ENCODE results near the gene SWSAP1.

DNA sequence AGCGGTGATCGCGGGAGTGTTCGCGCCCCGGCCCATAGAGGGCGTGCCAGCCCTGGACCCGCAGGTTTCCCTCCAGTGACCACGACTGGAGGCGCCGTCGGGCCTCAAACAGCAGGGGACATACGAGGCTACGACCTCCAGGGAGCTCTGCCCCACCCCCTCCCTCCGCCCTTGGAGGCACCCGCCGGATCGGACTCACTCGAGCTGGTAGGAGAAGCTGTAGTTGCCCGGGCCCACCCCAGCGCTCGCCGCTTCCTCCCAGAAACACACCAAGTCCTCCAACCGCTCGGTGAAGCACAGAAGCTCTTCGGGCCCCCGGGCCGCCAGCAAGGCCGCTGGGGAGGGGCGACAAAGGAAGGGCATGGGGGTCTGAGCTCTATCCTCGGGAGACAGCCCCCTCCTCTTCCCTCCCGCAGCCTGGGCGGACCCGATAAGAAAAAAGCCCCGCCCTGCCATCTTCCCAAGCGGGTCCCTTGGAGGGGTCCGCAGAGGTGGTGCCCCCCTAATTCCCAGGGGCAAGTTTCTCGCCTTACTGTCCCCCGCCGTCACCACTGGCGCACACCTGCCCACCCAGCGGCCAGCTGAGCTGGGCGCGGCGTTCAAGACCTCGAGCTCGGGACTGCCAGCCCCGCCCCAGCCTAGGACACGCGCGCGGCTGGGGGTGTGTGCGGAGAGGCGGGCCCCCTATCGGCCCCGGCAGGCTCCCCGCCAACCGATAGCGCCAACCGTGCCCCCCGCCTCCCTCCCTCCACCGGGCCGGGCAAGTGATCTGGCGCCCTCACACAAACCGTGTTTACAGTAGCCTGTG, 8.6 kb downstream of the SWSAP1 start:
- no peak for TF ChIP-seq TCF12 (IDR thresholded peaks at IDR 0.05; ENCODE audit: low read depth, low read length)
- no peak for TF ChIP-seq GABPA (IDR thresholded peaks at IDR 0.05; ENCODE audit: borderline replicate concordance, insufficient read depth, low read length)
- TF ChIP-seq EP300 (IDR thresholded peaks at IDR 0.05; ENCODE audit: borderline replicate concordance in 1 of 2, low read depth in 2 of 2, low read length in 2 of 2): no peak
- no peak for TF ChIP-seq SRF (IDR thresholded peaks at IDR 0.05; ENCODE audit: low read depth, low read length)
- TF ChIP-seq TAF1 (IDR thresholded peaks at IDR 0.05; ENCODE audit: low read depth, low read length): no peak
